GM15510 (cell line): ENCODE measurements around the gene CDK6.

Experiments used
- POLR2A ChIP-seq: IDR thresholded peaks from 3 replicates; pipeline ENCODE4 v1.6.1; 2011; ENCODE audit warnings: borderline replicate concordance; ENCODE audit not compliant: insufficient read length; ENCODE audit errors: extremely low read depth

The CDK6 gene

GRCh38 chr7:92751902-92752901, 84.2 kb downstream of the CDK6 start:
- TF ChIP-seq POLR2A, result no peak

GRCh38 chr7:92750946-92751345, 85.4 kb downstream of the CDK6 start:
- no peak for TF ChIP-seq POLR2A

- no peak for TF ChIP-seq POLR2A
Observed at GRCh38 chr7:92750447-92750839, 85.9 kb downstream of the CDK6 start.

GRCh38 chr7:92749832-92750446, 86.4 kb downstream of the CDK6 start:
- TF ChIP-seq POLR2A, result no peak

GRCh38 chr7:92749327-92749755, 87.0 kb downstream of the CDK6 start:
- TF ChIP-seq POLR2A, result no peak

GRCh38 chr7:92748495-92748894, 87.9 kb downstream of the CDK6 start:
- no peak for TF ChIP-seq POLR2A

- TF ChIP-seq POLR2A, result no peak
Observed at GRCh38 chr7:92747041-92747835, 89.1 kb downstream of the CDK6 start.

- TF ChIP-seq POLR2A, result no peak
Observed at GRCh38 chr7:92745241-92745640, 91.1 kb downstream of the CDK6 start.

- no peak for TF ChIP-seq POLR2A
Observed at GRCh38 chr7:92742186-92742585, 94.2 kb downstream of the CDK6 start.

- TF ChIP-seq POLR2A, result no peak
Observed at GRCh38 chr7:92740700-92741126, 95.7 kb downstream of the CDK6 start.

GRCh38 chr7:92740134-92740533, 96.2 kb downstream of the CDK6 start:
- TF ChIP-seq POLR2A, result no peak

- TF ChIP-seq POLR2A, result no peak
Observed at GRCh38 chr7:92739091-92739490, 97.3 kb downstream of the CDK6 start.

GRCh38 chr7:92737706-92738105, 98.7 kb downstream of the CDK6 start:
- no peak for TF ChIP-seq POLR2A

GRCh38 chr7:92736870-92737269, 99.5 kb downstream of the CDK6 start:
- no peak for TF ChIP-seq POLR2A

- TF ChIP-seq POLR2A, result no peak
Observed at GRCh38 chr7:92735707-92736106, 100.7 kb downstream of the CDK6 start.
